ENCODE results near the gene SENP2.

- no peak for TF ChIP-seq CTCF (IDR thresholded peaks at IDR 0.05)
- no peak for TF ChIP-seq POLR2A (IDR thresholded peaks at IDR 0.05)
Observed at GRCh38 chr3:185552358-185552877, 33.7 kb upstream of the SENP2 start, which contains the start of gene LIPH.

Data from uterus (tissue), 2 donors.